ENCODE measurements around the gene SORCS2. TPM values are rescaled to one million over a fixed set of nuclear protein-coding genes. Genes with fewer than 3 reads are reported as not detected.

SORCS2 gene
- total and polyA plus RNA-seq, 2 of the 8 experiments (the other 6 are each of a cell fraction or from before 2014, with no cell fraction given), result 0.36 to 1.8 TPM

DNA sequence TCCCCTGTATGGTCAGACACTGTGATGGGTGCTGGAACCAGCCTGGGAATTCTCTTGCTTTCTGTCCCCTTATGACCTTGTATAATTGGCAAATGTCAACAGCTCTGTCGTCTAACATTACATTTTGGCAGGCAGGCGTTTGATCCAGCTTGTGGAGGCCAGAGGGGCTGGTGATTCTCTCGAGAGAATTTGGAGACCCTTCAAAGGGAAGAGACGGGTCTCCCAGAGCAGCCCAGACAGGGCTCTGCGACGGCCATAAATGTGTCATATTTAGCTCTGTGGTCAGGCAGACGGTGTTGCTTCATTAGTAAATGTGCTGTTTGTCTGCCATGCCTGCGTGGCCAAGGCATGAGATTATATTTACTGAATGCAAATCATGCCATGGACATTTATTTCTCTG, 68.7 kb downstream of the SORCS2 start (continued):
- no peak for TF ChIP-seq RNF2 (IDR thresholded peaks at IDR 0.05; ENCODE audit: borderline replicate concordance, low read depth, low read length, missing control alignments, poor library complexity, severe bottlenecking)
